OCI-M2 (cell line): ENCODE measurements around the gene NAA15.
"Not testable (repeated sequence)": the region's sequence is repeated elsewhere in the genome, so short reads cannot be mapped to it uniquely, and the experiment has no call there.

Experiments
- DNase-seq: peaks from one replicate; lab custom pipeline; 2025; ENCODE audit not compliant: unreplicated experiment; lab: John Stamatoyannopoulos, UW

NAA15 gene

DNA sequence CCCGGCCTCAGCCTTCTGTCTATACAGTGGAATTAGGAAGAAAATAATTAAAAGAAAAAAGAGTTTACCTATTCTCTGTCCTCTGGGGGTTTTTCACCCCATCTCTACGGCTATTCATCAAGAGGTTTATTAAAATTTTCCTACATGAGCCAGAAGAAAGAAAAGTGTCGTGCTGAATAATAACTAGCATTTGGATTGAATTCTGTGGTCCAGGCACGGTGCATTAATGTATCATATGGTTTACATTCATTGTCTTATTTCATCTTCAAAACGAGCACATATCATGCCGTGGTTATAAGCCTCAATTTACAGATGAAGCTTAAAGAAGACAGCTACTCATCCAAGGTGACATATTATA lies 5.4 kb upstream of the NAA15 start:
- DNase-seq = no peak

DNA sequence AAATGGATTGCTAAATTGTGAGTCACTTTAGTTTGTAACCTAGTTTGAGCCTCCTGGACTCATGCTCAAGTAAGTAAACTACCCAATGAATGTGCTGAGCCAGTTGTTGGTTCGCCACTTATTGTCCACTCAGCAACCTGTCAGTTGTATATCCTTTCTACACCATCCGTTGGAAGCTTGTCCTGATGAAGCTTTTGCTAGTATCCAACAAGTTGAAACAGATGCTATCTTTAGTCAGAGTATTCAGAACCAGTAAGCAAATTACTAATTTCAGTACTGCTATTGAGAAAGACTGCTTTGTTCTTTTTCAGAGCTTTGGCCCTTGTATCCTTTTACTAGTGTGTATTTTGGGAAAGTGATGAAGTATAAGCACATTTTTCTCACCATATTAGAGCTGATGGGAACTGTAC lies 4.3 kb upstream of the NAA15 start:
- DNase-seq = no peak

- no peak for DNase-seq
Observed at GRCh38 chr4:139299536-139299935, 1.8 kb upstream of the NAA15 start.

- DNase-seq = no peak
Observed at GRCh38 chr4:139300431-139301112, 733 bp upstream of the NAA15 start.

DNA sequence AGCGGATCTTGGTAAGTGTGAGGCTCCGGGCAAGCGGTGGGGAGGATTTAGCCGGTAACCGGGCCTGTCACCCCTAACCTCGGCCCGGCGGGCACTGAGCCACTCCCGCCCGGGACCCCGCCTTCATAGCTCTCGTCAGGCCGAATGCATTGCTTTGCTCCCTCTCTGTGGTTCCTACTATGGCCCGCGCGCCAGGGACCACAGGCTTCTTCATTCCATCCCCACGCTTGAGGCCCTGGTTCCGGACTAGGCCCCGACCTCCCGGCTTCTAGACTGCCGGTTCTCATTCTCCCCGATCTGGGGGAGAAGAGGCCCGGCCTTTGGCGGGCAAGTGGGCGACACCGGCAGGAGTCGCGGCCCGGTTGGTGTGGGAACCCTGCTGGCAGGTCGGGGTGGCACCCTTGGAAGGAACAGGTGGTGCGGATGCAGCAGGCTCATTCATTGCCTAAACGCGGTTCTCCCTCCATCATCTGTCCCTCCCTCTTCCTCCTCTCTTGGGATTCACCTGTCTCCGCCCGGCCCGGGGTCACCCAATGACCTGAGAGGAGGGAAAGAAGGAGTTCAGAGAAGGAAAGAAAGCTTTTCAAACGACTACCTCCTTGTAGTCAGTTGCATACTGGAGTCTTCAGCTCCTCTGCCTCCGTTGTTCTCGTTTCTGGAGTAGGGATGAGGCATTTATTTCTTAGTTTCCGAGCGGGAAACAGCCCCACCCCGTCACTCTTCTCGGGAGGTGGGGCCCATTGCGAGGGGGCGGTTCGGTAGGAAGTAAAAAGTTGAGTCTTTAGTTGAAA lies 711 bp downstream of the NAA15 start, which contains the start of gene NDUFC1:
Gene NDUFC1 (minus strand): TSS at position 657 of the 791 bp plus-strand sequence. CDS start 6,679 bp downstream, outside the sequence.
- DNase-seq = no peak

GRCh38 chr4:139304920-139305319 lies 3.6 kb downstream of the NAA15 start:
- no peak for DNase-seq

DNA sequence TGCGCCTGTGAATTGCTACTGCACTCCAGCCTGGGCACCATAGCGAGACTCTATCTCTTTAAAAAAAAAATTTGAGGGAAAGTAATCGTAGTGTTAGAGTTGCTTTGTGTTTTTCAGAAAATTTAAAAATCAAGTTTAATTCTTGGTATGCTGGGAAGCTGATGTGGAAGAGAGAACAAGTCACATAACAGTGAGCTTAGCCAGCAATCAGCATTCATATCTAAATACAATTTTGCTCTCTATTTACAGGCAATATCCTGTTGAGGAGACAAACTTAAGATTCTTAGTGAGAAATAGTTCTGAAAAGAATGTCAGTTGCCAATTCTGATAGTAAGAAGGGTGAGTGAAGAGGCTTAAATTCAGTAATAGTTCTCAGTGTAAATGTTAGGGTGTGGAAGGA lies 10.6 kb downstream of the NAA15 start:
- no peak for DNase-seq

DNA sequence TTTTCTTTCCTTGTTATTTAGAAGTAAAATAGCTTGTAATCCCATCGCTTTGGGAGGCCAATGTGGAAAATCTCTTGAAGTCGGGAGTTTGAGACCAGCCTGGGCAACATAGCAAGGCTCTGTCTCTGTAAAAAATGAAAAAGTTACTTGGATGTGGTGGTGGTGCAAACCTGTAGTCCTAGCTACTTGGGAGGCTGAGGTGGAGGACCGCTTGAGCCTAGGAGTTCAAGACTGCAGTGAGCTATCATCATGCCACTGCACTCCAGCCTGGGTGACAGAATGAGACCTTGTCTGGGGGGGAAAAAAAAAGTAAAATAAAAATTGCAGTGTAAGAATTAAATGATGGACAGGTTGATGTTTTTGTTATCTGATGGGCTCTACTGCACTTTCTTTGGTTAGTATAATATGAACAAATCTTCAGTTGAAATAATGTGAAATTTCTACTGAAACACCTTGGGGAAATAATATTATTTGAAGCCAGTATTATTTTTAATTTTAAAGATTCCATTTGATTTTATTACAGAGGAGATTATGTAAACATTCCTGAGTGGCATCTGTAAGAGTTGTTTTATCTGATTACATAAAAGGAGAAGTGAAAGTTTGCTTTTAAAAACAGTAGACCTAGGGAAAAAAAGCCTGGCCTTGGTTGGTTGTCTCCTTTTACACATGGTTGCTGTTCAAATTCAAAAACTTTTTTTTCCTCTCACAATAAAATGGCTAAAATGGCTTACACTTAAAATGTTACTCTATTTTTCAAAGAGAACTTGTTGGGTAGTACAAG lies 11.4 kb downstream of the NAA15 start:
- no peak for DNase-seq

DNA sequence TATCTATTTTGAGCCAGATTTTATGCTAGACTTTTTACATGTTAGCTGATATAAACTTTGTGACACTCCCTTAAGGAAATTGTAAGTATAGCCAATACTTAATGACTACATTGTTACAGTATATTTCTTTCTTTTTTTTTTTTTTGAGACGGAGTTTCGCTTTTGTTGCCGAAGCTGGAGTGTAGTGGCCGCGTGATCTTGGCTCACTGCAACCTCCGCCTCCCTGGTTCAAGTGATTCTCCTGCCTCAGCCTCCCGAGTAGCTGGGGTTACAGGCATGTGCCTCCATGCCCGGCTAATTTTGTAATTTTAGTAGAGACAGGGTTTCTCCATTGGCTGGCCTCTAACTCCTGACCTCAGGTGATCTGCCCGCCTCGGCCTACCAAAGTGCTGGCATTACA lies 12.1 kb downstream of the NAA15 start:
- DNase-seq = not testable (repeated sequence)

- no peak for DNase-seq
Observed at GRCh38 chr4:139314047-139314800, 12.9 kb downstream of the NAA15 start.

GRCh38 chr4:139315221-139315675 lies 13.9 kb downstream of the NAA15 start:
- DNase-seq = no peak

- DNase-seq = no peak
Observed at GRCh38 chr4:139316733-139317132, 15.4 kb downstream of the NAA15 start.

DNA sequence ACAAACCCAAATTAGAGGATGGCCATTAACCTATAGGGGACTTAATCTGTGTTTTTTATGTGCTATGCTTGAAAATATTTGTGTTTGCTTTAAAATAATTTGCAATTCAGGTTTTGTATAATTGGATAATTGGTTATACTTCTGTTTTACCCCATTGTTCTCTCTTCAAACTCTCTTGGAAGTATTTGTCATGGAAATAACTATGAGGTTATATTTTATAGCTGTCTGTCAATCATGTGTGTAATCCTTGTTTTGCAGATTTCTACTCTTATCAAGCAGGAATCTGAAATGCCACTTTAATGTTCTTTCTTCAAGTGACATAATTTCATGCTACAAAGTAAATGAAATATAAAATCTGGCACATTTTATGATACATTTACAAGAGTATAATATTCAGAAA lies 16.3 kb downstream of the NAA15 start:
- DNase-seq = no peak

DNA sequence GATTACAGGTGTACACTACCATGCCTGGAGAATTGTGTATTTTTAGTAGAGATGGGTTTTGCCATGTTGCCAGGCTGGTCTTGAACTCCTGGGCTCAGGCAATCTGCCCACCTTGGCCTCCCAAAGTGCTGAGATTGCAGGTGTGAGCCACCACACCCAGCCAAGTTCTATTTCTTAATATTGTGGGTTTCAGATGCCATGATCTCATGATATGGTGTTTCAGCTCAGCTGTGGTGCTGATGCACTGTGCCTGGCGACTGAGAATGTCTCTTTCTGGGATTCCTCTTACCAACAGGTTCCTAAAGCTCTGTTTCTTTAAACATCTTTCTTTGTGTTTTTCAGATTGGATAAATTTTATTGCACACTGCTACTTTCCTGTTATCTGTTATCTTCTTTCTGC lies 18.3 kb downstream of the NAA15 start:
- DNase-seq = no peak

DNA sequence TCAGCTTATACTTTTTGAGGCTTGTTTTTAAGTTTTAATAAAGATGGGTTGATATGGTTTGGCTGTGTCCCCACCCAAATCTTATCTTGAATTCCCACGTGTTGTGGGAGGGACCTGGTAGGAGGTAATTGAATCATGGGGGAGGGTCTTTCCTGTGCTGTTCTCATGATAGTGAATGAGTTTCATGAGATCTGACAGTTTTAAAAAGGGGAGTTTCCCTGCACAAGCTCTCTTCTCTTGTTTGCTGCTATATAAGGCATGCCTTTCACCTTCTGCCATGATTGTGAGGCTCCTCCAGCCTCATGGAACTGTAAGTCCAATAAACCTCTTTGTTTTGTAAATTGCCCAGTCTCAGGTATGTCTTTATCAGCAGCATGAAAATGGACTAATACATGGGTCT lies 20.8 kb downstream of the NAA15 start:
- not testable (repeated sequence) for DNase-seq

DNA sequence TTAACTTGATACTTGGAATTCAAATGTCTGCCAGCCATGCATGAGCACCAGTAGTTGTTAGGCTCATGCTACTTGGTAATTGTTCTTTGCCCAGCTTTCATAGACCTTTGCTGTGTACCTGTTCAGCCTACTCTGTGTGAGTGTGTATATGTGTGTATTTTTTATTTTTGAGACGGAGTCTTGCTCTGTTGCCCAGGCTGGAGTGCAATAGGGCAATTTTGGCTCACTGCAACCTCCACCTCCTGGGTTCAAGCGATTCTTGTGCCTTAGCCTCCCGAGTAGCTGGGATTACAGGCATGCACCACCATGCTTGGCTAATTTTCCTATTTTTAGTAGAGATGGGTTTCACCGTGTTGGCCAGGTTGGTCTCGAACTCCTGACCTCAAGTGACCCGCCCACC lies 21.2 kb downstream of the NAA15 start:
- not testable (repeated sequence) for DNase-seq

GRCh38 chr4:139324620-139325019 lies 23.3 kb downstream of the NAA15 start:
- no peak for DNase-seq

DNA sequence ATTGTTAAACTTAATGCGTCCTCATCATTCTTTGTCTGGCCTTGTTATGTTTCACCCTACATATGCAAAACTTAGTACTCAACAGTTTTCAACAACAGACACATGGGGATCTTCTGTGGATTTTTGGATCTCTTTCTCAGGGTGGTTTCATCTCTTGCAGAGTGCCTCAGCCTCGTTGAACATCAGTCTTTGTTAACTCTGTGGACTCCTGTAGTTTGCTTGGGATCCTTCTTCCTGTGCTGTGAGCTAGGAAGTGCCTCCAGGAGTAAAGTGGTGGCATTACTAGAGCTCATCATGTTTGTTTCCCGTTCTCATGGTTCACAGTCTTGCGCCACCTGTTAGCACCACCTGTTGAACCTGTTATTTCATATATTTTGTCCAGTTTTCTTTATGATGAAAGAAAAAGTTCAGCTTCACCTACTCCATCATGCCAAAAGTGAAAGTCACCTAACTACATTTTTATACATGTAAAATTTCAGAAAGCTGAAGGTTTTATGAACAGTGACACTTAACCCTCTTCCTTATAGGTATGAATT lies 28.4 kb downstream of the NAA15 start:
- no peak for DNase-seq

GRCh38 chr4:139330283-139330682 lies 29.0 kb downstream of the NAA15 start:
- DNase-seq = no peak

GRCh38 chr4:139331185-139331584 lies 29.9 kb downstream of the NAA15 start:
- no peak for DNase-seq

DNA sequence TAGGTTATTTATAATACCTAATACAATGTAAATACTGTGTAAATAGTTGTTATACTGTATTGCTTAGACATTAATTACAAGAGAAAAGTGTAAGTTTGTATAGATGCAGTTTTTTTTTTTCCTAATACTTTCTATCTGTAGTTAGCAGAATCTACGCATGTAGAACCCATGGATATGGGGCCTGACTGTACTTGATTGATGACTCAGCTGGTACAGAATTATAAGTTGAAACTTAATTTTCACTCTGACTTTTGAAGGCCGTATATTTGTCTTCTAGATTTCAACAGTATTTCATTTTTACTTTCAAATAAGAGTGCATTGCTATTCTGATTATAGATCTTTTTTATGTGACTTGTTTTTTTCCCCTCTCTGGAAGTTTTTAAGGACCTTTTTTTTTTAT lies 31.7 kb downstream of the NAA15 start:
- no peak for DNase-seq
